A549 (cell line): ENCODE results near the gene SPTLC3. TPM values are rescaled to one million over a fixed set of nuclear protein-coding genes. Genes with fewer than 3 reads are reported as not detected.

Source experiments
- ATAC-seq, 2 experiments: fragments of 200-7000 bp in 1 of 2; fragments of >200 bp in 1 of 2; cut with Nextera tagmentation in 1 of 2; cut with Tn5 transposase in 1 of 2; 3 replicates each; pipeline versions ENCODE4 v1.8.0 to v1.9.1; 2018 to 2020; ENCODE audit warnings: mild to moderate bottlenecking in 1 of 2, moderate library complexity in 1 of 2
- CTCF ChIA-PET: fragments of 300-600 bp; sonication (Branson Sonifier 250); formaldehyde crosslinking; extraction: SDS; loops from one replicate; lab custom pipeline; 2021; ENCODE audit warnings: antibody characterized with exemption, inconsistent platforms; lab: Yijun Ruan, JAX
- POLR2A ChIA-PET: fragments of 350-600 bp; formaldehyde crosslinking; extraction: SDS; loops from one replicate; lab custom pipeline; 2021; ENCODE audit warnings: antibody characterized with exemption, inconsistent platforms; lab: Yijun Ruan, JAX
- DNase-seq, 2 experiments: peaks; one replicate each; pipeline versions ENCODE4 v3.0.0 to v3.0.0-alpha.2; 2011 to 2016; ENCODE audit warnings: low read depth in 1 of 2, low spot score in 1 of 2
- FAIRE-seq: peaks from 2 replicates; lab custom pipeline; 2011; peaks lifted over from hg19 to GRCh38; lab: Jason Lieb, UNC
- H3K27ac ChIP-seq, 2 experiments: fragments of >200 bp; sonication (Bioruptor Twin); formaldehyde crosslinking; 3 replicates each; pipeline ENCODE4 v1.5.1; 2016 to 2017
- H3K4me1 ChIP-seq: fragments of >200 bp; sonication (Bioruptor Twin); formaldehyde crosslinking; 3 replicates; pipeline ENCODE4 v1.6.1; 2016
- H3K4me2 ChIP-seq: fragments of >200 bp; sonication (Bioruptor Twin); formaldehyde crosslinking; 3 replicates; pipeline ENCODE4 v1.6.1; 2016
- H3K4me3 ChIP-seq: fragments of >200 bp; sonication (Bioruptor Twin); formaldehyde crosslinking; 3 replicates; pipeline ENCODE4 v1.5.1; 2016
- H3K9me3 ChIP-seq: fragments of >200 bp; sonication (Bioruptor Twin); formaldehyde crosslinking; 3 replicates; pipeline ENCODE4 v1.6.1; 2016
- BCL3 ChIP-seq: fragments of >200 bp; sonication (Bioruptor Twin); formaldehyde crosslinking; IDR thresholded peaks from 3 replicates; pipeline ENCODE4 v1.6.1; 2016
- CBX2 ChIP-seq: fragments of 200-600 bp; sonication (generic); IDR thresholded peaks from 2 replicates; pipeline ENCODE4 v1.6.1; 2016; ENCODE audit warnings: low read depth, mild to moderate bottlenecking, borderline replicate concordance
- CHD2 ChIP-seq: fragments of 150-350 bp; IDR thresholded peaks from 2 replicates; pipeline ENCODE4 v1.6.1; 2014; ENCODE audit warnings: low read length; ENCODE audit not compliant: partially characterized antibody
- EHF ChIP-seq: fragments of 250-450 bp; sonication (Bioruptor Pico); IDR thresholded peaks from 2 replicates; pipeline ENCODE4 v1.5.0; 2020; ENCODE audit warnings: mild to moderate bottlenecking
- EHMT2 ChIP-seq: fragments of 200-600 bp; sonication (generic); IDR thresholded peaks from 2 replicates; pipeline ENCODE4 v1.6.1; 2016; ENCODE audit warnings: antibody characterized with exemption, low read depth, mild to moderate bottlenecking, moderate library complexity
- ESRRA ChIP-seq: fragments of 150-350 bp; IDR thresholded peaks from 2 replicates; pipeline ENCODE4 v1.6.1; 2014; ENCODE audit warnings: mild to moderate bottlenecking, low read length, borderline replicate concordance
- FOXS1 ChIP-seq: fragments of 250-450 bp; sonication (Bioruptor Pico); IDR thresholded peaks from 2 replicates; pipeline ENCODE4 v1.5.0; 2020; ENCODE audit warnings: mild to moderate bottlenecking, moderate library complexity
- HDAC2 ChIP-seq: fragments of 200-600 bp; sonication (generic); IDR thresholded peaks from 2 replicates; pipeline ENCODE4 v1.6.1; 2016
- HOXA7 ChIP-seq: fragments of 250-450 bp; sonication (Bioruptor Pico); IDR thresholded peaks from 2 replicates; pipeline ENCODE4 v1.5.0; 2020; ENCODE audit warnings: mild to moderate bottlenecking, moderate library complexity
- HOXB5 ChIP-seq: fragments of 250-450 bp; sonication (Bioruptor Pico); IDR thresholded peaks from 2 replicates; pipeline ENCODE4 v1.5.0; 2020; ENCODE audit warnings: mild to moderate bottlenecking, moderate library complexity
- JUNB ChIP-seq: fragments of >200 bp; sonication (Bioruptor Twin); formaldehyde crosslinking; IDR thresholded peaks from 2 replicates; pipeline ENCODE4 v1.6.1; 2016
- KDM1A ChIP-seq: fragments of 200-600 bp; sonication (generic); IDR thresholded peaks from 2 replicates; pipeline ENCODE4 v1.6.1; 2016; ENCODE audit warnings: low read depth, mild to moderate bottlenecking
- MYC ChIP-seq: IDR thresholded peaks from 2 replicates; pipeline ENCODE4 v1.6.1; 2012; ENCODE audit warnings: mild to moderate bottlenecking, inconsistent platforms, low read length, improper control_type of control experiment, borderline replicate concordance
- NPAS2 ChIP-seq: fragments of 250-450 bp; sonication (Bioruptor Pico); IDR thresholded peaks from 2 replicates; pipeline ENCODE4 v1.8.0; 2022; ENCODE audit warnings: mild to moderate bottlenecking, moderate library complexity, borderline replicate concordance
- NR3C1 ChIP-seq: fragments of >200 bp; sonication (Bioruptor Twin); formaldehyde crosslinking; IDR thresholded peaks from 3 replicates; pipeline ENCODE4 v1.6.1; 2017
- PHF8 ChIP-seq: fragments of 200-600 bp; sonication (generic); IDR thresholded peaks from 2 replicates; pipeline ENCODE4 v1.6.1; 2016; ENCODE audit warnings: low read depth, mild to moderate bottlenecking, antibody characterized with exemption, moderate library complexity, borderline replicate concordance
- RAD21 ChIP-seq, 2 experiments: fragments of >200 bp in 1 of 2; sonication (Bioruptor Twin) in 1 of 2; formaldehyde crosslinking in 1 of 2; IDR thresholded peaks in 1 of 2; conservative IDR thresholded peaks in 1 of 2; 2 replicates in 1 of 2; 3 replicates in 1 of 2; pipeline ENCODE4 v1.6.1; 2012 to 2018; ENCODE audit warnings: inconsistent platforms in 1 of 2
- RNF2 ChIP-seq: fragments of 200-600 bp; sonication (generic); IDR thresholded peaks from 2 replicates; pipeline ENCODE4 v1.6.1; 2016; ENCODE audit warnings: low read depth, mild to moderate bottlenecking, antibody characterized with exemption, moderate library complexity, borderline replicate concordance
- SMC3 ChIP-seq: fragments of >200 bp; sonication (Bioruptor Twin); formaldehyde crosslinking; IDR thresholded peaks from 3 replicates; pipeline ENCODE4 v1.6.1; 2018; ENCODE audit warnings: inconsistent platforms
- SREBF2 ChIP-seq: fragments of 450-650 bp; IDR thresholded peaks from 2 replicates; pipeline ENCODE4 v1.6.1; 2014; ENCODE audit warnings: mild to moderate bottlenecking, moderate library complexity
- TFCP2L1 ChIP-seq: fragments of 250-450 bp; sonication (Bioruptor Pico); IDR thresholded peaks from 2 replicates; pipeline ENCODE4 v1.5.0; 2021; ENCODE audit warnings: mild to moderate bottlenecking
- TP53 ChIP-seq: fragments of 250-450 bp; sonication (Bioruptor Pico); IDR thresholded peaks from 2 replicates; pipeline ENCODE4 v1.5.0; 2021; ENCODE audit warnings: mild to moderate bottlenecking, moderate library complexity
- USF2 ChIP-seq: fragments of 450-650 bp; IDR thresholded peaks from 2 replicates; pipeline ENCODE4 v1.6.1; 2014; ENCODE audit warnings: antibody characterized with exemption
- ZSCAN20 ChIP-seq: fragments of 250-450 bp; sonication (Bioruptor Pico); IDR thresholded peaks from 2 replicates; pipeline ENCODE4 v1.8.0; 2022; ENCODE audit warnings: mild to moderate bottlenecking, moderate library complexity
- WGBS: methylation state at CpG from one replicate; pipeline ENCODE4 v1.1.6; 2017; ENCODE audit errors: missing lambda C conversion rate; 5-methylcytosine and 5-hydroxymethylcytosine counted together
- polyA plus RNA-seq, 4 experiments: library from polyadenylated mRNA; depleted of rRNA in 3 of 4; stranded (reverse); fragments of >200 nt; fragmentation: RNase III in 1 of 4; extraction: RNeasy Plus Mini Kit Qiagen cat#74134 plus additional on column Dnase treatment in 1 of 4; gene quantifications; 2 replicates in 3 of 4; 3 replicates in 1 of 4; pipeline ENCODE4 v1.2.3, GENCODE V29; 2011 to 2017
- TF ChIP-seq, protein P1 (sequence below): IDR thresholded peaks from 2 replicates; pipeline ENCODE4 v1.6.1; 2012; ENCODE audit warnings: low read depth, borderline replicate concordance
- TF ChIP-seq, protein P2 (sequence below): fragments of 250-450 bp; sonication (Bioruptor Pico); IDR thresholded peaks from 2 replicates; pipeline ENCODE4 v1.5.0; 2021; ENCODE audit warnings: mild to moderate bottlenecking, moderate library complexity, borderline replicate concordance
- TF ChIP-seq, protein P3 (sequence below): IDR thresholded peaks from 2 replicates; pipeline ENCODE4 v1.6.1; 2012
- TF ChIP-seq, protein P4 (sequence below): fragments of 250-450 bp; sonication (Bioruptor Pico); IDR thresholded peaks from 2 replicates; pipeline ENCODE4 v1.5.0; 2020; ENCODE audit warnings: low read depth, mild to moderate bottlenecking, moderate library complexity
- TF ChIP-seq, protein P5 (sequence below): IDR thresholded peaks from 2 replicates; pipeline ENCODE4 v1.6.1; 2012

The SPTLC3 gene
- polyA plus RNA-seq, 2 of the 4 experiments (the other 2 are of a cell fraction) = 0.10 to 0.57 TPM

DNA sequence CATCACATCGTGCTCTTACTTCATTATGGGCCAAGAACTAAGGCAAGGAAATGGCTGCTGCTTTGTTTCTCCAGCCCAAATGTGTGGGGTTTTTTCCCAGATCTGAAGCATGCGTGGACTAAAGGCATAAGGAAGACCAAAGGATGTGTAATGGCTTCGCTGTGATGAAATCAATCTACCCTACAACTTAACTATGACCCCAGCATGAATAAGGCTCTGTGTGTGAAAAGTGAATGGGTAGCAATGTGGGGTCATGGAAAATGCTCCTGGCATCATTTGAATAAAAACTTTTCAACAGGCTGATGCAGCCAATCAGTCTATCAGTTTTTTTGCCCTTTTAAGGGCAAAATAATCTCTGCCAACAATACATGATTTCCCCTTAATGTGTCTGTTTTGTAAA, 162.0 kb downstream of the SPTLC3 start:
- ATAC-seq = no peak
- H3K4me1 ChIP-seq = no peaks in the 10 kb centered on the region
- no peak overlapping the region for H3K4me3 ChIP-seq
- no peak overlapping the region for H3K27ac ChIP-seq
- whole genome bisulfite sequencing = 2% methylated on average over 3 of the region's 3 CpGs
- TF ChIP-seq ZSCAN20 (CRISPR knock-in tag) = no peak
- TF ChIP-seq ESRRA = no peak
- no peak for TF ChIP-seq NPAS2
- TF ChIP-seq, protein P1, sequence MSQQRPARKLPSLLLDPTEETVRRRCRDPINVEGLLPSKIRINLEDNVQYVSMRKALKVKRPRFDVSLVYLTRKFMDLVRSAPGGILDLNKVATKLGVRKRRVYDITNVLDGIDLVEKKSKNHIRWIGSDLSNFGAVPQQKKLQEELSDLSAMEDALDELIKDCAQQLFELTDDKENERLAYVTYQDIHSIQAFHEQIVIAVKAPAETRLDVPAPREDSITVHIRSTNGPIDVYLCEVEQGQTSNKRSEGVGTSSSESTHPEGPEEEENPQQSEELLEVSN = no peak
- no peak for TF ChIP-seq NR3C1
- no peak for TF ChIP-seq SREBF2
- TF ChIP-seq JUNB = no peak
- H3K4me2 ChIP-seq = no peak overlapping the region
- FAIRE-seq = no peak
- no peak for DNase-seq
- peaks cover 4% of the 10 kb centered on the region; the same call in 1 of the 3 replicates for H3K9me3 ChIP-seq
- POLR2A ChIA-PET = no interaction called here
- CTCF ChIA-PET = no interaction called here

DNA sequence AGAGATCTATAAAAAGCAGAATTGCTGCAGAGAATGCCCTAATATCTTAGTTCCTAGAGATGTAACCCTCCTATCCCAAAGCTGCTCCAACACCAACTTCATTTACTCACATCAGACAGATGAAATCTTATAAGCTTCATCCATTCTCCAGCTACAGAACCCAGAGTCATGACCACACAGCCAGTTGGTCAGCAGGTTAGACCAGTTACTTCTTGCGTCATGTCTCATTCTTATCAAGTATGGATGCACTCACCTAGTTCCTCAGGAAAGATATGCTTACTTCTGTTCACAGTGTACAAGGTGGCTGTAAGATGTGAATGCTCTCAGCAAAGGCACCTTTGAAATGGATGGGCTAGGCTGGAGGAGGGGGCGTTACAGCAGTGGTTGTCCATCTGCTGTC, 164.4 kb downstream of the SPTLC3 start:
- no peak overlapping the region for H3K4me3 ChIP-seq
- no peak for FAIRE-seq
- H3K27ac ChIP-seq = no peak overlapping the region
- 38% methylated on average over 2 of the region's 2 CpGs for WGBS
- H3K4me1 ChIP-seq = no peaks in the 10 kb centered on the region
- CTCF ChIA-PET = interaction anchor here (0.6 kb wide), 1 partner anchor 31 kb away, joined by 3 read pairs; no protein-coding TSS in a partner anchor
- no peak for DNase-seq
- peaks cover 4% of the 10 kb centered on the region; the same call in 1 of the 3 replicates for H3K9me3 ChIP-seq
- POLR2A ChIA-PET = no interaction called here
- TF ChIP-seq BCL3 (no peak), SMC3 (no peak), CHD2 (no peak), USF2 (no peak), JUNB (no peak), KDM1A (no peak), CBX2 (no peak), PHF8 (no peak), HOXB5 (CRISPR knock-in tag) (no peak)
- TF ChIP-seq, protein P2, sequence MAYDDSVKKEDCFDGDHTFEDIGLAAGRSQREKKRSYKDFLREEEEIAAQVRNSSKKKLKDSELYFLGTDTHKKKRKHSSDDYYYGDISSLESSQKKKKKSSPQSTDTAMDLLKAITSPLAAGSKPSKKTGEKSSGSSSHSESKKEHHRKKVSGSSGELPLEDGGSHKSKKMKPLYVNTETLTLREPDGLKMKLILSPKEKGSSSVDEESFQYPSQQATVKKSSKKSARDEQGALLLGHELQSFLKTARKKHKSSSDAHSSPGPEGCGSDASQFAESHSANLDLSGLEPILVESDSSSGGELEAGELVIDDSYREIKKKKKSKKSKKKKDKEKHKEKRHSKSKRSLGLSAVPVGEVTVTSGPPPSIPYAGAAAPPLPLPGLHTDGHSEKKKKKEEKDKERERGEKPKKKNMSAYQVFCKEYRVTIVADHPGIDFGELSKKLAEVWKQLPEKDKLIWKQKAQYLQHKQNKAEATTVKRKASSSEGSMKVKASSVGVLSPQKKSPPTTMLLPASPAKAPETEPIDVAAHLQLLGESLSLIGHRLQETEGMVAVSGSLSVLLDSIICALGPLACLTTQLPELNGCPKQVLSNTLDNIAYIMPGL (CRISPR knock-in tag) = no peak
- TF ChIP-seq, protein P3, sequence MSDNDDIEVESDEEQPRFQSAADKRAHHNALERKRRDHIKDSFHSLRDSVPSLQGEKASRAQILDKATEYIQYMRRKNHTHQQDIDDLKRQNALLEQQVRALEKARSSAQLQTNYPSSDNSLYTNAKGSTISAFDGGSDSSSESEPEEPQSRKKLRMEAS = no peak
- no peak for ATAC-seq
- no peak overlapping the region for H3K4me2 ChIP-seq

- Histone ChIP-seq H3K4me1 (no peaks in the 10 kb centered on the region), H3K27ac (no peak overlapping the region), H3K4me3 (no peak overlapping the region), H3K9me3 (no peaks in the 10 kb centered on the region; the same call in 2 of the 3 replicates), H3K4me2 (no peak overlapping the region)
- DNase-seq (no peak), FAIRE-seq (no peak), ATAC-seq (no peak)
- CTCF ChIA-PET = interaction anchor here (0.6 kb wide), 1 partner anchor 205 kb away, joined by 3 read pairs; no protein-coding TSS in a partner anchor
- POLR2A ChIA-PET = no interaction called here
- WGBS = 40% methylated on average over 9 of the region's 9 CpGs
- no peak for TF ChIP-seq ESRRA
- no peak for TF ChIP-seq FOXS1 (CRISPR knock-in tag)
- TF ChIP-seq EHMT2 = no peak
- no peak for TF ChIP-seq HOXA7 (CRISPR knock-in tag)
- no peak for TF ChIP-seq EHF
- no peak for TF ChIP-seq MYC
- TF ChIP-seq RNF2 = no peak
- TF ChIP-seq, protein P4, sequence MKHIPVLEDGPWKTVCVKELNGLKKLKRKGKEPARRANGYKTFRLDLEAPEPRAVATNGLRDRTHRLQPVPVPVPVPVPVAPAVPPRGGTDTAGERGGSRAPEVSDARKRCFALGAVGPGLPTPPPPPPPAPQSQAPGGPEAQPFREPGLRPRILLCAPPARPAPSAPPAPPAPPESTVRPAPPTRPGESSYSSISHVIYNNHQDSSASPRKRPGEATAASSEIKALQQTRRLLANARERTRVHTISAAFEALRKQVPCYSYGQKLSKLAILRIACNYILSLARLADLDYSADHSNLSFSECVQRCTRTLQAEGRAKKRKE = no peak
- no peak for TF ChIP-seq RAD21 (conservative IDR thresholded peaks at IDR 0.05 in 1 of 2, IDR thresholded peaks at IDR 0.05 in 1 of 2)
- TF ChIP-seq TP53 (CRISPR knock-in tag) = no peak
- TF ChIP-seq, protein P5, sequence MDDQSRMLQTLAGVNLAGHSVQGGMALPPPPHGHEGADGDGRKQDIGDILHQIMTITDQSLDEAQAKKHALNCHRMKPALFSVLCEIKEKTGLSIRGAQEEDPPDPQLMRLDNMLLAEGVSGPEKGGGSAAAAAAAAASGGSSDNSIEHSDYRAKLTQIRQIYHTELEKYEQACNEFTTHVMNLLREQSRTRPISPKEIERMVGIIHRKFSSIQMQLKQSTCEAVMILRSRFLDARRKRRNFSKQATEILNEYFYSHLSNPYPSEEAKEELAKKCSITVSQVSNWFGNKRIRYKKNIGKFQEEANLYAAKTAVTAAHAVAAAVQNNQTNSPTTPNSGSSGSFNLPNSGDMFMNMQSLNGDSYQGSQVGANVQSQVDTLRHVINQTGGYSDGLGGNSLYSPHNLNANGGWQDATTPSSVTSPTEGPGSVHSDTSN = no peak
- TF ChIP-seq TFCP2L1 (CRISPR knock-in tag) = no peak
- TF ChIP-seq HDAC2 = no peak
- no peak for TF ChIP-seq JUNB
These were observed 165.6 kb downstream of the SPTLC3 start for GRCh38 chr20:13174402-13174801.
